Measurements from ENCODE around the gene TLX1.

The TLX1 gene

GRCh38 chr10:101097881-101098280 lies 33.2 kb upstream of the TLX1 start:
- TF ChIP-seq POLR2A (IDR thresholded peaks at IDR 0.05; ENCODE audit: low read length) (no peak), GATA1 (IDR thresholded peaks at IDR 0.05; ENCODE audit: low read depth, low read length) (no peak)

GRCh38 chr10:101099901-101100300 lies 31.2 kb upstream of the TLX1 start:
- no peak for TF ChIP-seq GATA1 (IDR thresholded peaks at IDR 0.05; ENCODE audit: low read depth, low read length)
- no peak for TF ChIP-seq POLR2A (IDR thresholded peaks at IDR 0.05; ENCODE audit: low read length)
- DNase-seq = no peak

More at GRCh38 chr10:101097881-101098280, 33.2 kb upstream of the TLX1 start:
- no peak for DNase-seq

DNA sequence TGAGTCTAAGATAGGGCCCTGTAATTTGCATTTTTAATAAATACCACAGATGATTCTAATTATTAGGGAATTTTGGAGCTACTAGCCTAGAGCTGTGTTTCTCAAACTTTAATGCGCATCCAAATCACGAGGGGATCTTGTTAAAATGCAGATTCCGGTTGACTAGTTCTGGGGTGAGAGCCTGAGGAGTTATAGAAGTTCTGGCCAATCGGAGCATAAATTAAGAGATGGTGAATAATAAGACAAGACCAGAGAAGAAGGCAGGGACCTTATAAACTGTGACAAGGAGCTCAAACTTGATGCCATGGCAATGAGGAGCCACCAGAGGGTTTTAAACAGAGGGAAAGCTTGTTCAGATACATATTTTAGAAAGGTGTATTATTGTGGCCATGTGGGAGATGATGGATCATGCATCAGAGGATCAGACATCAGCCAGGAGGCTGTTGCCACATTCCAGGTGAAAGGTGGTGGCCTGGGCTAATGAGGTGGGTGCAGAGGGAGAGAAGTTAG lies 29.7 kb upstream of the TLX1 start:
- TF ChIP-seq POLR2A (IDR thresholded peaks at IDR 0.05; ENCODE audit: low read length) (no peak), GATA1 (IDR thresholded peaks at IDR 0.05; ENCODE audit: low read depth, low read length) (no peak)
- DNase-seq = no peak

- no peak for DNase-seq
- no peak for TF ChIP-seq POLR2A (IDR thresholded peaks at IDR 0.05; ENCODE audit: low read length)
- no peak for TF ChIP-seq GATA1 (IDR thresholded peaks at IDR 0.05; ENCODE audit: low read depth, low read length)
Observed at GRCh38 chr10:101103430-101103829, 27.7 kb upstream of the TLX1 start.

- no peak for TF ChIP-seq GATA1 (IDR thresholded peaks at IDR 0.05; ENCODE audit: low read depth, low read length)
- no peak for TF ChIP-seq POLR2A (IDR thresholded peaks at IDR 0.05; ENCODE audit: low read length)
- no peak for DNase-seq
Observed at GRCh38 chr10:101106351-101106750, 24.7 kb upstream of the TLX1 start.

DNA sequence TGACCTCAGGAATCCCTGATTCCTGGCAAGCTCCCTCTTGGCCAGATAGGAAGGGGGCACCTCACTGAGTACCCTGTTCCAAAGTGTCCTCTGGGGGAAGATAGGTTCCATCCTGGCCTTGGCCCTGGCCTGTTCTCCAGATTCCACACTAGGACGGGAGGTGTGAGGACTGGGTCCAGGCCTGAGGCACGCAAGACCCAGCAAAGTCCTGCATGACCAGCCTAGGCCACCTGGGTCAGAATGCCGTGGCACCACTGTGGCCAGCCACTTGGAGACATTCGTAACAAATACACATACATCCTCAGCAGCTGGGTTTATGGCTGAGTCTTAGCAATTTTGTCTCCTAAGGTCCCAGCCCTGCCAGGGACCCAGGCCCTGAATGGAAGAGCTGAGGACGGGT lies 23.3 kb upstream of the TLX1 start:
- TF ChIP-seq POLR2A (IDR thresholded peaks at IDR 0.05; ENCODE audit: low read length) (no peak), GATA1 (IDR thresholded peaks at IDR 0.05; ENCODE audit: low read depth, low read length) (no peak)
- no peak for DNase-seq

DNA sequence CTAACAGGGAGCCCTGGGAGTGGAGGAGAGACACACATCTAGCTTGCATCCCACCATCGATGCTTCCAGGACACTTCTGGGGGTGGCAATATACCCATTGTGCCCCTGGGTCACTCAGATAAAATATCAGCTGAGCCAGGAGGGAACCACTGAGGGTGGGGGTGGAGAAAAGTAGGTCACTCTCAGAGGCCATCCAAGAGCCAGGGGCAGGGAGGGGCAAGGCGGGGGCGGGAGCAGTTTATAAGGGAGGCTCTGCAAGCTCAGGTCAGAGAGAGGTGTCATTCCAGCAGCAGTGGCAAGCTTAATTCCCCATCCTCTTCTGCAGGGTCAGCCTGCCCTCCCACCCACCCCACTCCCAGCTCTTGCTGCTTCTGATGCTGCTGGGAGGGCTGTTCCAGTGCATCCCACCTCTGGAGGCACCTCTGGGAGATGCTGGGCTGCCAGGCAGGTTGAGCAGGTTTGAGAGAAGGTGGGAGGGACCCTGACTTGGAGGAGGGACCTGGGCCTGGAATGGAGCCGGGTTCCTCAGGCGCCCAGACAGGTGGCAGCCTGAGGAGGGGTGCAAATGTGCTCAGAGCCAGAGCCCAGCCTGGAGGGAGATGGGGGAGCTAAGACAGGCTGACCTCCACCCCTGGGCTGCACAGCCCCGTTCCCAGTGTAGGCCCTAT lies 20.1 kb upstream of the TLX1 start:
- TF ChIP-seq POLR2A (IDR thresholded peaks at IDR 0.05; ENCODE audit: low read length) = no peak
- no peak for TF ChIP-seq GATA1 (IDR thresholded peaks at IDR 0.05; ENCODE audit: low read depth, low read length)
- DNase-seq = no peak

GRCh38 chr10:101111547-101111946 lies 19.6 kb upstream of the TLX1 start:
- DNase-seq = no peak
- TF ChIP-seq POLR2A (IDR thresholded peaks at IDR 0.05; ENCODE audit: low read length) = no peak
- TF ChIP-seq GATA1 (IDR thresholded peaks at IDR 0.05; ENCODE audit: low read depth, low read length) = no peak

DNA sequence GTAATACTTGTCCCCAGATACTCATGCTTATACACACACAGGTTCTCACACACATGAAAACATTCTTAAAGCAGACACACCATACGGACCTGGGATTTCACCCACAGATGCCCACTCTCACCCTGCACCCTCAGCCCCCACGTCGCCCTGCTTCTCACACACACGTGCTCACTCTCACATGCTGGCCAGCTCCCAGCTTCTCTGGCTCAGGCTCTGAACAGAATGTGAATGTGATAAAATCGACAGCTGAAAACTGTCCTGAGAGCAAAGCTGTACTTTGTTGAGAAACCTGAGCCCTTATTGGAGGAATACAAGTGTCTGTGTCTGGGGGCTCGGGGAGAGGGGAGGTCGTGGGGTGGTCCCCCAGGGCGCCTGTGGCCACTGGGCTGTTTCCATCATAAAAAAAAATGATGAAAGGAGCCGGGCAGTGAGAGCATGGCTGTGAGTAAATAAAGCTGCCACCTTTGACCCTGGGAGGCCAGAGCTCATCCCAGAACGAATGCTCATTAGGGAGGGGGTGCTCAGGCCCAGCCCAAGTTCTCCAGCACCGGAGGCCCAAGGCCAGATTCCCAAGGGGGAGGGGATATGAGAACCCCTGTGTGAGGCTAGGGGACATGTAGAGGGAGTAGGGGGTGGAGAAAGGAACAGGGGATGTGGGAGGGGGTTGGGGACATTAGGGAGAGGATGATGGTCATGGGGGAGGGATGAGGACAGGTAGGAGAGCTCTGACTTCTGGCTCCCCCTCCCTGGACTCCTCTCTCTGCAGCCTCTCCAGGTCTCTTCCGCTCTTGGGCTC lies 18.1 kb upstream of the TLX1 start:
- DNase-seq = no peak
- TF ChIP-seq GATA1 (IDR thresholded peaks at IDR 0.05; ENCODE audit: low read depth, low read length) = no peak
- no peak for TF ChIP-seq POLR2A (IDR thresholded peaks at IDR 0.05; ENCODE audit: low read length)

GRCh38 chr10:101113890-101114403 lies 17.2 kb upstream of the TLX1 start:
- DNase-seq = no peak
- TF ChIP-seq POLR2A (IDR thresholded peaks at IDR 0.05; ENCODE audit: low read length) = no peak
- no peak for TF ChIP-seq GATA1 (IDR thresholded peaks at IDR 0.05; ENCODE audit: low read depth, low read length)

- TF ChIP-seq POLR2A (IDR thresholded peaks at IDR 0.05; ENCODE audit: low read length) (no peak), GATA1 (IDR thresholded peaks at IDR 0.05; ENCODE audit: low read depth, low read length) (no peak)
Observed at GRCh38 chr10:101114646-101115045, 16.5 kb upstream of the TLX1 start.

GRCh38 chr10:101116754-101117153 lies 14.3 kb upstream of the TLX1 start:
- no peak for DNase-seq
- TF ChIP-seq POLR2A (IDR thresholded peaks at IDR 0.05; ENCODE audit: low read length) = no peak
- no peak for TF ChIP-seq GATA1 (IDR thresholded peaks at IDR 0.05; ENCODE audit: low read depth, low read length)

More at GRCh38 chr10:101114646-101115045, 16.5 kb upstream of the TLX1 start:
- no peak for DNase-seq

DNA sequence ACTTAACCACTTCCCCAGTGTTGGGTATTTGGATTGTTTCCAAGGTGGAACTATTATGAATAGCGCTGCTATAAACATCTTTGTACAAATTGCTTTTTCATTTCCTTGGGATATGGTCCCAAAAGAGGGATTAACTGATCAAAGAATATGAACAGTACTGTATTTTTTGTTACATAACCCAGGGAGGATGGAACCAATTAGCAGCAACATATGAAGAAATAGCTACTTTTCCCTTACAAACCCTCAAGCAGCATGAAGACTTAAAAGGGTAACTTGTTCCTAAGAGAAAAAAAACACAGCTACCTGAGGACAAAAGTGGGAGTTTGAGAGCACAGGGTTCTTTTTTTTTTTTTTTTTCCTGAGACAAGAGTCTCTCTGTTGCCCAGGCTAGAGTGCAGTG lies 13.1 kb upstream of the TLX1 start:
- TF ChIP-seq GATA1 (IDR thresholded peaks at IDR 0.05; ENCODE audit: low read depth, low read length) = no peak
- TF ChIP-seq POLR2A (IDR thresholded peaks at IDR 0.05; ENCODE audit: low read length) = no peak
- no peak for DNase-seq

GRCh38 chr10:101120520-101120883 lies 10.6 kb upstream of the TLX1 start:
- no peak for TF ChIP-seq POLR2A (IDR thresholded peaks at IDR 0.05; ENCODE audit: low read length)
- TF ChIP-seq GATA1 (IDR thresholded peaks at IDR 0.05; ENCODE audit: low read depth, low read length) = no peak
- no peak for DNase-seq

Data from erythroblast (primary cell).